Uterus (tissue), 2 donors: ENCODE results near the gene DZIP3.

Experiments used
- CTCF ChIP-seq, 4 experiments: fragments of 200-600 bp in 2 of 4; fragments of 450-650 bp in 2 of 4; sonication (generic) in 2 of 4; IDR thresholded peaks; one replicate each; pipeline ENCODE4 v1.5.1; 2016 to 2019; ENCODE audit warnings: antibody characterized with exemption in 4 of 4, mild to moderate bottlenecking in 2 of 4, moderate library complexity in 1 of 4
- POLR2A ChIP-seq, 2 donors: fragments of 450-650 bp; IDR thresholded peaks; one replicate each; pipeline ENCODE4 v1.6.1; 2016; ENCODE audit warnings: antibody characterized with exemption in 2 of 2, mild to moderate bottlenecking in 1 of 2, moderate library complexity in 1 of 2

DNA sequence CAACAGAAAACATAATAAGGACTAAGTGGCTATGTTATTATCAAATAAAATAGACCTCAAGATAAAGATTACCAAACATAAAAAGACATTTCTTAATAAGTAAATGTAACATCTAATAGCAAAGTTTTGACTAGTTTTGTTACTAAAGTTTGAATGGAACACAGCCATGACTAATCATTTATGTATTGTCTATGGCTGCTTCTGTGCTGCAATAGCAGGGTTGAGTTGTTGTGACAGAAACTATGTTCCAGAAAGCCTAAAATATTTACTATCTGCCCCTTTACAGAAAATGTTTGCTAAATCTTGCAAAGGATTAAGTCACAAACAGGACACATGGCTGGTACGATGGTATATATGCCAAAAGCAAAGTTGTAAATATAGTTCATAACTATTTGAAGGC, 41.2 kb upstream of the DZIP3 start:
- TF ChIP-seq CTCF (IDR thresholded peaks at IDR 0.05) (no peak), POLR2A (IDR thresholded peaks at IDR 0.05) (no peak)
